SK-N-SH (cell line): ENCODE results near the gene SLC35G1. TPM values are rescaled to one million over a fixed set of nuclear protein-coding genes. Genes with fewer than 3 reads are reported as not detected.
A peak's percentile ranks its signal among the peaks of the same experiment; 100 is the strongest.

Experiments used
- CTCF ChIA-PET: fragments of 300-600, 350-600 bp; formaldehyde crosslinking; extraction: SDS; loops from one replicate; lab custom pipeline; 2021; lab: Yijun Ruan, JAX
- POLR2A ChIA-PET: fragments of 350-600 bp; sonication (Branson Sonifier 250); formaldehyde crosslinking; extraction: SDS; loops from one replicate; lab custom pipeline; 2020; ENCODE audit warnings: antibody characterized with exemption, inconsistent platforms; lab: Yijun Ruan, JAX
- DNase-seq: peaks from one replicate; pipeline ENCODE4 v3.0.0; 2012
- H2AFZ ChIP-seq: fragments of 200-600 bp; sonication (generic); 2 replicates; pipeline ENCODE4 v1.8.1; 2016; ENCODE audit warnings: antibody characterized with exemption, mild to moderate bottlenecking, low read depth
- H3F3A ChIP-seq: fragments of 200-600 bp; sonication (generic); replicated peaks from 2 replicates; pipeline ENCODE3; 2016; ENCODE audit warnings: antibody characterized with exemption, mild to moderate bottlenecking; ENCODE audit not compliant: insufficient read depth
- H3K27ac ChIP-seq, 2 experiments: fragments of 200-500 bp in 1 of 2; fragments of 200-600 bp in 1 of 2; sonication (Bioruptor generic) in 1 of 2; sonication (generic), shearing (Covaris generic) in 1 of 2; 2 replicates each; pipeline versions ENCODE4 v1.5.1 to v1.6.1; 2014 to 2016; ENCODE audit warnings: low read depth in 2 of 2, inconsistent platforms in 1 of 2, low read length in 1 of 2, mild to moderate bottlenecking in 1 of 2, mixed read lengths in 1 of 2
- H3K27me3 ChIP-seq: fragments of 200-600 bp; sonication (generic), shearing (Covaris generic); 2 replicates; pipeline ENCODE4 v1.6.1; 2016; ENCODE audit warnings: mixed run types; ENCODE audit not compliant: insufficient read depth
- H3K36me3 ChIP-seq, 2 experiments: fragments of 200-500 bp in 1 of 2; fragments of 200-600 bp in 1 of 2; sonication (Bioruptor generic) in 1 of 2; sonication (generic) in 1 of 2; replicated peaks in 1 of 2; 2 replicates each; pipeline versions ENCODE3 to v1.5.1; 2014 to 2016; ENCODE audit warnings: low read length in 1 of 2, mild to moderate bottlenecking in 1 of 2; ENCODE audit not compliant: insufficient read depth in 2 of 2, control insufficient read depth in 1 of 2
- H3K4me1 ChIP-seq, 2 experiments: fragments of 200-500 bp in 1 of 2; fragments of 200-600 bp in 1 of 2; sonication (Bioruptor generic) in 1 of 2; sonication (generic), shearing (Covaris generic) in 1 of 2; 2 replicates each; pipeline versions ENCODE4 v1.5.1 to v1.6.1; 2014 to 2016; ENCODE audit warnings: low read depth in 1 of 2, low read length in 1 of 2, mixed run types in 1 of 2; ENCODE audit not compliant: insufficient read depth in 2 of 2, control insufficient read depth in 1 of 2
- H3K4me2 ChIP-seq: fragments of 200-600 bp; sonication (generic), shearing (Covaris generic); 2 replicates; pipeline ENCODE4 v1.6.1; 2017; ENCODE audit warnings: mixed run types
- H3K4me3 ChIP-seq, 2 experiments: fragments of 200-500 bp in 1 of 2; fragments of 200-600 bp in 1 of 2; sonication (Bioruptor generic) in 1 of 2; sonication (generic), shearing (Covaris generic) in 1 of 2; 2 replicates each; pipeline versions ENCODE4 v1.5.1 to v1.8.1; 2014 to 2016; ENCODE audit warnings: low read depth in 2 of 2, inconsistent platforms in 1 of 2, low read length in 1 of 2, mild to moderate bottlenecking in 1 of 2, mixed read lengths in 1 of 2, moderate library complexity in 1 of 2
- H3K79me2 ChIP-seq: fragments of 200-600 bp; sonication (generic); 2 replicates; pipeline ENCODE4 v1.8.1; 2017; ENCODE audit warnings: mild to moderate bottlenecking; ENCODE audit not compliant: insufficient read depth
- H3K9ac ChIP-seq: fragments of 200-600 bp; sonication (generic); 2 replicates; pipeline ENCODE4 v1.6.1; 2017; ENCODE audit warnings: mixed run types
- H3K9me2 ChIP-seq: fragments of 200-600 bp; sonication (generic); 2 replicates; pipeline ENCODE4 v1.6.1; 2017; ENCODE audit warnings: mixed run types
- H3K9me3 ChIP-seq: fragments of 200-600 bp; sonication (generic); 2 replicates; pipeline ENCODE4 v1.6.1; 2017; ENCODE audit warnings: mixed run types, mild to moderate bottlenecking, moderate library complexity
- H4K20me1 ChIP-seq: fragments of 200-600 bp; sonication (generic); 2 replicates; pipeline ENCODE4 v1.6.1; 2017; ENCODE audit warnings: mild to moderate bottlenecking, mixed run types; ENCODE audit not compliant: insufficient read depth
- EP300 ChIP-seq, 2 experiments: IDR thresholded peaks; 2 replicates each; pipeline versions ENCODE4 v1.4.0 to v1.6.1; 2012; ENCODE audit warnings: borderline replicate concordance in 1 of 2, low read depth in 1 of 2, low read length in 1 of 2
- MAX ChIP-seq: IDR thresholded peaks from 2 replicates; pipeline ENCODE4 v1.4.0; 2012; ENCODE audit warnings: low read depth
- NRF1 ChIP-seq: IDR thresholded peaks from 2 replicates; pipeline ENCODE4 v1.6.1; 2012; ENCODE audit warnings: low read depth, mild to moderate bottlenecking, low read length
- SIN3A ChIP-seq: IDR thresholded peaks from 2 replicates; pipeline ENCODE4 v1.6.1; 2012; ENCODE audit warnings: low read depth, mild to moderate bottlenecking, low read length, moderate library complexity, borderline replicate concordance
- TCF12 ChIP-seq: IDR thresholded peaks from 2 replicates; pipeline ENCODE4 v1.4.0; 2012
- USF2 ChIP-seq: fragments of 150-350 bp; IDR thresholded peaks from 2 replicates; pipeline ENCODE4 v1.6.1; 2017; ENCODE audit warnings: antibody characterized with exemption, low read length, low read depth, borderline replicate concordance
- WGBS: methylation state at CpG from one replicate; pipeline ENCODE4 v1.1.6; 2017; ENCODE audit warnings: low lambda C conversion rate; 5-methylcytosine and 5-hydroxymethylcytosine counted together
- polyA plus RNA-seq, 3 experiments: library from polyadenylated mRNA; depleted of rRNA; stranded (reverse); fragments of >200 nt; gene quantifications; 2 replicates each; pipeline ENCODE4 v1.2.3, GENCODE V29; 2012
- TF ChIP-seq, protein P1 (sequence below): IDR thresholded peaks from 2 replicates; pipeline ENCODE4; 2012
- TF ChIP-seq, protein P2 (sequence below): IDR thresholded peaks from 2 replicates; pipeline ENCODE4 v1.4.0; 2012; ENCODE audit warnings: low read depth, borderline replicate concordance
- TF ChIP-seq, protein P3 (sequence below): IDR thresholded peaks from 2 replicates; pipeline ENCODE4 v1.4.0; 2012; ENCODE audit warnings: low read depth, borderline replicate concordance

Gene SLC35G1
- polyA plus RNA-seq, 1 of the 3 experiments (the other 2 are of a cell fraction): 5.1 TPM

GRCh38 chr10:93945819-93946218 is 52.0 kb downstream of the SLC35G1 start:
- Histone ChIP-seq H3F3A (no peaks in the 10 kb centered on the region), H3K27ac (no peak overlapping the region), H4K20me1 (no peaks in the 10 kb centered on the region), H3K79me2 (no peaks in the 10 kb centered on the region), H3K36me3 (no peaks in the 10 kb centered on the region), H2AFZ (no peak overlapping the region), H3K4me2 (no peak overlapping the region), H3K4me1 (peaks cover 0 to 3% of the 10 kb centered on the region in 2 experiments; a peak in 1 of 4 replicates), H3K4me3 (no peak overlapping the region), H3K9me2 (no peaks in the 10 kb centered on the region), H3K9me3 (no peaks in the 10 kb centered on the region), H3K9ac (no peak overlapping the region), H3K27me3 (no peaks in the 10 kb centered on the region)
- no peak for DNase-seq
- TF ChIP-seq NRF1: no peak
- WGBS: 94% methylated on average over 4 of the region's 4 CpGs
- ChIA-PET CTCF (interaction anchor here (1.5 kb wide), 1 partner anchor 29 kb away, joined by 5 read pairs; no protein-coding TSS in a partner anchor), POLR2A (no interaction called here)

DNA sequence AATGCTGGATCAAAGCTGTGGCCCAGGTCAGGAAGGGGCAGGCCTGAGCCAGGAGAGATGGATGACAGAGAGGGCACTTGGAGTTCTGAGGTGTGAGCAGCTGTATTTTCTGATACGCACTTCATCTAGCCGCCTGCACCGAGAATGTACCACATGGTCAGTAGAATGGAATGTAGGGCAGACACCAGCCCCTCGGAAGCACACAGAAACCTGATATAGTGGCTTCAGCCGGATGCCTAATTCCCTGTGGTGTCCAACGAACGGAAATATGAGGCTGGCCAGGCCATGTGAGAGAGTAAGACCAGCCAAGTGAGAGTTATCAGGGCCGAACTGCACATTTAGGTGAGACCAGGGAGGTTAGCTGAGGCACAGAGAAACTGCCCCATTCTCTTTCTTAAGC is 53.3 kb downstream of the SLC35G1 start:
- Histone ChIP-seq H3K4me3 (no peak overlapping the region), H4K20me1 (no peaks in the 10 kb centered on the region), H3K9me2 (no peaks in the 10 kb centered on the region), H3K27ac (peak overlapping the region in 1 of 2 experiments; percentile 69; a peak in 1 of 4 replicates), H3K36me3 (no peaks in the 10 kb centered on the region), H3K4me1 (peaks cover 0 to 5% of the 10 kb centered on the region in 2 experiments; a peak in 1 of 4 replicates), H3K9me3 (no peaks in the 10 kb centered on the region), H3F3A (no peaks in the 10 kb centered on the region), H3K79me2 (no peaks in the 10 kb centered on the region), H2AFZ (0 out of 2 replicates have a peak overlapping the region, but pooled peaks have one; percentile 7), H3K4me2 (no peak overlapping the region; the same call in 1 of the 2 replicates)
- 52% methylated on average over 6 of the region's 8 CpGs for WGBS
- no peak for DNase-seq
- POLR2A ChIA-PET: no interaction called here
- TF ChIP-seq SIN3A (no peak), TCF12 (peak; percentile 13; the same call in 1 of the 2 replicates), MAX (peak; percentile 73)
- TF ChIP-seq, protein P1, sequence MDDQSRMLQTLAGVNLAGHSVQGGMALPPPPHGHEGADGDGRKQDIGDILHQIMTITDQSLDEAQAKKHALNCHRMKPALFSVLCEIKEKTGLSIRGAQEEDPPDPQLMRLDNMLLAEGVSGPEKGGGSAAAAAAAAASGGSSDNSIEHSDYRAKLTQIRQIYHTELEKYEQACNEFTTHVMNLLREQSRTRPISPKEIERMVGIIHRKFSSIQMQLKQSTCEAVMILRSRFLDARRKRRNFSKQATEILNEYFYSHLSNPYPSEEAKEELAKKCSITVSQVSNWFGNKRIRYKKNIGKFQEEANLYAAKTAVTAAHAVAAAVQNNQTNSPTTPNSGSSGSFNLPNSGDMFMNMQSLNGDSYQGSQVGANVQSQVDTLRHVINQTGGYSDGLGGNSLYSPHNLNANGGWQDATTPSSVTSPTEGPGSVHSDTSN: no peak
- TF ChIP-seq, all 33 proteins: peak for 2
- Histone ChIP-seq H3K9ac (no peak overlapping the region), H3K27me3 (no peaks in the 10 kb centered on the region)
- CTCF ChIA-PET: interaction anchor here (2.1 kb wide), 1 partner anchor 26 kb away, joined by 4 read pairs; no protein-coding TSS in a partner anchor

GRCh38 chr10:93947524-93947923 is 53.7 kb downstream of the SLC35G1 start:
- Histone ChIP-seq H2AFZ (0 out of 2 replicates have a peak overlapping the region, but pooled peaks have one; percentile 7), H3K9ac (no peak overlapping the region), H3F3A (no peaks in the 10 kb centered on the region), H3K9me2 (no peaks in the 10 kb centered on the region), H3K9me3 (no peaks in the 10 kb centered on the region), H3K4me1 (peaks cover 0 to 5% of the 10 kb centered on the region in 2 experiments; a peak in 1 of 4 replicates), H3K27me3 (no peaks in the 10 kb centered on the region), H3K79me2 (no peaks in the 10 kb centered on the region), H3K4me3 (no peak overlapping the region)
- POLR2A ChIA-PET: no interaction called here
- no peak for DNase-seq
- TF ChIP-seq, protein P1: no peak
- TF ChIP-seq, protein P2, sequence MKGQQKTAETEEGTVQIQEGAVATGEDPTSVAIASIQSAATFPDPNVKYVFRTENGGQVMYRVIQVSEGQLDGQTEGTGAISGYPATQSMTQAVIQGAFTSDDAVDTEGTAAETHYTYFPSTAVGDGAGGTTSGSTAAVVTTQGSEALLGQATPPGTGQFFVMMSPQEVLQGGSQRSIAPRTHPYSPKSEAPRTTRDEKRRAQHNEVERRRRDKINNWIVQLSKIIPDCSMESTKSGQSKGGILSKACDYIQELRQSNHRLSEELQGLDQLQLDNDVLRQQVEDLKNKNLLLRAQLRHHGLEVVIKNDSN: peak; percentile 26; the same call in 1 of the 2 replicates
- TF ChIP-seq, protein P3, sequence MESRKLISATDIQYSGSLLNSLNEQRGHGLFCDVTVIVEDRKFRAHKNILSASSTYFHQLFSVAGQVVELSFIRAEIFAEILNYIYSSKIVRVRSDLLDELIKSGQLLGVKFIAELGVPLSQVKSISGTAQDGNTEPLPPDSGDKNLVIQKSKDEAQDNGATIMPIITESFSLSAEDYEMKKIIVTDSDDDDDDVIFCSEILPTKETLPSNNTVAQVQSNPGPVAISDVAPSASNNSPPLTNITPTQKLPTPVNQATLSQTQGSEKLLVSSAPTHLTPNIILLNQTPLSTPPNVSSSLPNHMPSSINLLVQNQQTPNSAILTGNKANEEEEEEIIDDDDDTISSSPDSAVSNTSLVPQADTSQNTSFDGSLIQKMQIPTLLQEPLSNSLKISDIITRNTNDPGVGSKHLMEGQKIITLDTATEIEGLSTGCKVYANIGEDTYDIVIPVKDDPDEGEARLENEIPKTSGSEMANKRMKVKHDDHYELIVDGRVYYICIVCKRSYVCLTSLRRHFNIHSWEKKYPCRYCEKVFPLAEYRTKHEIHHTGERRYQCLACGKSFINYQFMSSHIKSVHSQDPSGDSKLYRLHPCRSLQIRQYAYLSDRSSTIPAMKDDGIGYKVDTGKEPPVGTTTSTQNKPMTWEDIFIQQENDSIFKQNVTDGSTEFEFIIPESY: no peak
- TF ChIP-seq USF2 (no peak), EP300 (IDR thresholded peaks at IDR 0.05; ENCODE audit: borderline replicate concordance in 1 of 2, low read depth in 1 of 2, low read length in 1 of 2) (no peak)
- TF ChIP-seq, all 33 proteins: peak for 1
- Histone ChIP-seq H4K20me1 (no peaks in the 10 kb centered on the region), H3K27ac (peak overlapping the region in 1 of 2 experiments; percentile 69; a peak in 1 of 4 replicates), H3K36me3 (no peaks in the 10 kb centered on the region), H3K4me2 (no peak overlapping the region)
- CTCF ChIA-PET: interaction anchor here (2.1 kb wide), 1 partner anchor 26 kb away, joined by 4 read pairs; no protein-coding TSS in a partner anchor
